ENCODE data around the gene ESAM. TPM values are rescaled to one million over a fixed set of nuclear protein-coding genes. Genes with fewer than 3 reads are reported as not detected.

The ESAM gene
- total and polyA plus RNA-seq, 2 of the 8 experiments (the other 6 are each of a cell fraction or from before 2014, with no cell fraction given): 0.09 TPM; not detected in 1

GRCh38 chr11:124796312-124796711, 34.2 kb upstream of the ESAM start (continued):
- no peak for TF ChIP-seq SIN3A (conservative IDR thresholded peaks at IDR 0.05 in 1 of 2, IDR thresholded peaks at IDR 0.05 in 1 of 2; ENCODE audit: low read depth in 1 of 2, low read length in 2 of 2)
- TF ChIP-seq, protein P1, sequence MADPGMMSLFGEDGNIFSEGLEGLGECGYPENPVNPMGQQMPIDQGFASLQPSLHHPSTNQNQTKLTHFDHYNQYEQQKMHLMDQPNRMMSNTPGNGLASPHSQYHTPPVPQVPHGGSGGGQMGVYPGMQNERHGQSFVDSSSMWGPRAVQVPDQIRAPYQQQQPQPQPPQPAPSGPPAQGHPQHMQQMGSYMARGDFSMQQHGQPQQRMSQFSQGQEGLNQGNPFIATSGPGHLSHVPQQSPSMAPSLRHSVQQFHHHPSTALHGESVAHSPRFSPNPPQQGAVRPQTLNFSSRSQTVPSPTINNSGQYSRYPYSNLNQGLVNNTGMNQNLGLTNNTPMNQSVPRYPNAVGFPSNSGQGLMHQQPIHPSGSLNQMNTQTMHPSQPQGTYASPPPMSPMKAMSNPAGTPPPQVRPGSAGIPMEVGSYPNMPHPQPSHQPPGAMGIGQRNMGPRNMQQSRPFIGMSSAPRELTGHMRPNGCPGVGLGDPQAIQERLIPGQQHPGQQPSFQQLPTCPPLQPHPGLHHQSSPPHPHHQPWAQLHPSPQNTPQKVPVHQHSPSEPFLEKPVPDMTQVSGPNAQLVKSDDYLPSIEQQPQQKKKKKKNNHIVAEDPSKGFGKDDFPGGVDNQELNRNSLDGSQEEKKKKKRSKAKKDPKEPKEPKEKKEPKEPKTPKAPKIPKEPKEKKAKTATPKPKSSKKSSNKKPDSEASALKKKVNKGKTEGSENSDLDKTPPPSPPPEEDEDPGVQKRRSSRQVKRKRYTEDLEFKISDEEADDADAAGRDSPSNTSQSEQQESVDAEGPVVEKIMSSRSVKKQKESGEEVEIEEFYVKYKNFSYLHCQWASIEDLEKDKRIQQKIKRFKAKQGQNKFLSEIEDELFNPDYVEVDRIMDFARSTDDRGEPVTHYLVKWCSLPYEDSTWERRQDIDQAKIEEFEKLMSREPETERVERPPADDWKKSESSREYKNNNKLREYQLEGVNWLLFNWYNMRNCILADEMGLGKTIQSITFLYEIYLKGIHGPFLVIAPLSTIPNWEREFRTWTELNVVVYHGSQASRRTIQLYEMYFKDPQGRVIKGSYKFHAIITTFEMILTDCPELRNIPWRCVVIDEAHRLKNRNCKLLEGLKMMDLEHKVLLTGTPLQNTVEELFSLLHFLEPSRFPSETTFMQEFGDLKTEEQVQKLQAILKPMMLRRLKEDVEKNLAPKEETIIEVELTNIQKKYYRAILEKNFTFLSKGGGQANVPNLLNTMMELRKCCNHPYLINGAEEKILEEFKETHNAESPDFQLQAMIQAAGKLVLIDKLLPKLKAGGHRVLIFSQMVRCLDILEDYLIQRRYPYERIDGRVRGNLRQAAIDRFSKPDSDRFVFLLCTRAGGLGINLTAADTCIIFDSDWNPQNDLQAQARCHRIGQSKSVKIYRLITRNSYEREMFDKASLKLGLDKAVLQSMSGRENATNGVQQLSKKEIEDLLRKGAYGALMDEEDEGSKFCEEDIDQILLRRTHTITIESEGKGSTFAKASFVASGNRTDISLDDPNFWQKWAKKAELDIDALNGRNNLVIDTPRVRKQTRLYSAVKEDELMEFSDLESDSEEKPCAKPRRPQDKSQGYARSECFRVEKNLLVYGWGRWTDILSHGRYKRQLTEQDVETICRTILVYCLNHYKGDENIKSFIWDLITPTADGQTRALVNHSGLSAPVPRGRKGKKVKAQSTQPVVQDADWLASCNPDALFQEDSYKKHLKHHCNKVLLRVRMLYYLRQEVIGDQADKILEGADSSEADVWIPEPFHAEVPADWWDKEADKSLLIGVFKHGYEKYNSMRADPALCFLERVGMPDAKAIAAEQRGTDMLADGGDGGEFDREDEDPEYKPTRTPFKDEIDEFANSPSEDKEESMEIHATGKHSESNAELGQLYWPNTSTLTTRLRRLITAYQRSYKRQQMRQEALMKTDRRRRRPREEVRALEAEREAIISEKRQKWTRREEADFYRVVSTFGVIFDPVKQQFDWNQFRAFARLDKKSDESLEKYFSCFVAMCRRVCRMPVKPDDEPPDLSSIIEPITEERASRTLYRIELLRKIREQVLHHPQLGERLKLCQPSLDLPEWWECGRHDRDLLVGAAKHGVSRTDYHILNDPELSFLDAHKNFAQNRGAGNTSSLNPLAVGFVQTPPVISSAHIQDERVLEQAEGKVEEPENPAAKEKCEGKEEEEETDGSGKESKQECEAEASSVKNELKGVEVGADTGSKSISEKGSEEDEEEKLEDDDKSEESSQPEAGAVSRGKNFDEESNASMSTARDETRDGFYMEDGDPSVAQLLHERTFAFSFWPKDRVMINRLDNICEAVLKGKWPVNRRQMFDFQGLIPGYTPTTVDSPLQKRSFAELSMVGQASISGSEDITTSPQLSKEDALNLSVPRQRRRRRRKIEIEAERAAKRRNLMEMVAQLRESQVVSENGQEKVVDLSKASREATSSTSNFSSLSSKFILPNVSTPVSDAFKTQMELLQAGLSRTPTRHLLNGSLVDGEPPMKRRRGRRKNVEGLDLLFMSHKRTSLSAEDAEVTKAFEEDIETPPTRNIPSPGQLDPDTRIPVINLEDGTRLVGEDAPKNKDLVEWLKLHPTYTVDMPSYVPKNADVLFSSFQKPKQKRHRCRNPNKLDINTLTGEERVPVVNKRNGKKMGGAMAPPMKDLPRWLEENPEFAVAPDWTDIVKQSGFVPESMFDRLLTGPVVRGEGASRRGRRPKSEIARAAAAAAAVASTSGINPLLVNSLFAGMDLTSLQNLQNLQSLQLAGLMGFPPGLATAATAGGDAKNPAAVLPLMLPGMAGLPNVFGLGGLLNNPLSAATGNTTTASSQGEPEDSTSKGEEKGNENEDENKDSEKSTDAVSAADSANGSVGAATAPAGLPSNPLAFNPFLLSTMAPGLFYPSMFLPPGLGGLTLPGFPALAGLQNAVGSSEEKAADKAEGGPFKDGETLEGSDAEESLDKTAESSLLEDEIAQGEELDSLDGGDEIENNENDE (IDR thresholded peaks at IDR 0.05; ENCODE audit: insufficient replicate concordance, low read length): no peak
- no peak for TF ChIP-seq CTBP2 (IDR thresholded peaks at IDR 0.05; ENCODE audit: borderline replicate concordance, insufficient read depth, insufficient read length, low read length)
- TF ChIP-seq SIRT6 (IDR thresholded peaks at IDR 0.05; ENCODE audit: low read length): no peak
- no peak for TF ChIP-seq SP1 (IDR thresholded peaks at IDR 0.05; ENCODE audit: low read depth, low read length)
- TF ChIP-seq HDAC6 (IDR thresholded peaks at IDR 0.05; ENCODE audit: low read depth, low read length): no peak
